ENCODE measurements around the gene TCEA2. TPM values are rescaled to one million over a fixed set of nuclear protein-coding genes. Genes with fewer than 3 reads are reported as not detected.

Gene TCEA2
- total and polyA plus RNA-seq, 2 of the 13 experiments (the other 11 are each of a cell fraction or from before 2014, with no cell fraction given) = 28.1 to 33.7 TPM

DNA sequence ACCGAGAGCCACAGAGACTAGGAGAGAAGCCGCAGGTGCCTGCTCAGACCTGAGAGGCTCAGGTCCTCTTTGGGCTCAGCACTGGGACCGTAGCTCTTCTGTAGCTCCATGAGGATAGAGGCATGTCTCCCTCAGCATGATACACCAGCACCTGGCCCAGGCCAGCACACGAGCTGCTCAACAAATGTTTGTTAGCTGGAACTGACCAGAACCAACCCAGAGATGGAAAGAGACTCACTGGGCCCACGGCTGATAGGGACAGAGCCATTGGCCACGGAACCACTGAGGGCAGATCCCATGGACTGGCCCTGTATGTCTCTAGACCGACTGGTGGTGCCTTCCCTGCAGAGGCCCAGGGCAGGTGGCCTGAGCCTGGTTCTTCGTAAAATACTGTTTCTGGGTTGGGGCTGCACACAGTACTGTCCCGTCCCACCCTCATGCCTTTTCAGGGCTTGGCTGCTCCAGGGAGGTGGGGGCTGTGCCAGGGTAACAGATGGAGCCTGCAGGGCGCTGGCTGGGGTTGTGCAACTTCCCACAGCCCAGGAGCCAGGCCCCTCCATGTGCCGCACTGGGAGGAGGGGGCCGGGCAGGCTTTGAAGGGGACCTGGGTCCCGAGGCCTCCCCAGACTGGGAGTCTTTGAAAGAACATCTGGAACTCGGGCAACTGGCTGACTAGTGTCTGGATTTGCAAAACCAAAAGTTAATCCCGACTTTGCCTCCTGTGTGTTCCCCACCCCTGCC lies 21.8 kb upstream of the TCEA2 start (continued):
- TF ChIP-seq ZNF234 (CRISPR knock-in tag; conservative IDR thresholded peaks at IDR 0.05) (no peak), ZNF292 (CRISPR knock-in tag; IDR thresholded peaks at IDR 0.05; ENCODE audit: borderline replicate concordance, low read depth) (peak; percentile 17; the same call in 1 of the 2 replicates), ZSCAN12 (CRISPR knock-in tag; IDR thresholded peaks at IDR 0.05) (0 out of 2 replicates have a peak, but pooled peaks have one; percentile 30), STAT5B (CRISPR knock-in tag; IDR thresholded peaks at IDR 0.05) (peak; percentile 38; the same call in 1 of the 2 replicates), TEF (CRISPR knock-in tag; IDR thresholded peaks at IDR 0.05) (no peak), ZFX (CRISPR knock-in tag; IDR thresholded peaks at IDR 0.05; ENCODE audit: low read depth) (peak; percentile 85), EP300 (IDR thresholded peaks at IDR 0.05; ENCODE audit: low read depth in 2 of 2, low read length in 2 of 2) (no peak; a peak in 1 of 4 replicates), EP300 (CRISPR knock-in tag; IDR thresholded peaks at IDR 0.05; ENCODE audit: borderline replicate concordance) (peak; percentile 68), NFKBIZ (CRISPR knock-in tag; IDR thresholded peaks at IDR 0.05) (peak; percentile 80; the same call in 1 of the 2 replicates), RBM22 (optimal IDR thresholded peaks at IDR 0.05; ENCODE audit: low read length) (peak; percentile 95), ZNF543 (CRISPR knock-in tag; IDR thresholded peaks at IDR 0.05) (0 out of 2 replicates have a peak, but pooled peaks have one; percentile 74), ZNF607 (CRISPR knock-in tag; IDR thresholded peaks at IDR 0.05; ENCODE audit: borderline replicate concordance) (0 out of 2 replicates have a peak, but pooled peaks have one; percentile 12), SKI (IDR thresholded peaks at IDR 0.05; ENCODE audit: partially characterized antibody) (no peak), ZBTB21 (CRISPR knock-in tag; IDR thresholded peaks at IDR 0.05) (peak; percentile 48; the same call in 1 of the 2 replicates), JUN (CRISPR knock-in tag; IDR thresholded peaks at IDR 0.05) (no peak), ZNF274 (CRISPR knock-in tag; IDR thresholded peaks at IDR 0.05) (no peak; the same call in none of the 2 replicates), ZNF230 (CRISPR knock-in tag; IDR thresholded peaks at IDR 0.05) (0 out of 2 replicates have a peak, but pooled peaks have one; percentile 70), ZMAT5 (CRISPR knock-in tag; IDR thresholded peaks at IDR 0.05; ENCODE audit: borderline replicate concordance, low read depth) (no peak)
- TF ChIP-seq, protein P1, sequence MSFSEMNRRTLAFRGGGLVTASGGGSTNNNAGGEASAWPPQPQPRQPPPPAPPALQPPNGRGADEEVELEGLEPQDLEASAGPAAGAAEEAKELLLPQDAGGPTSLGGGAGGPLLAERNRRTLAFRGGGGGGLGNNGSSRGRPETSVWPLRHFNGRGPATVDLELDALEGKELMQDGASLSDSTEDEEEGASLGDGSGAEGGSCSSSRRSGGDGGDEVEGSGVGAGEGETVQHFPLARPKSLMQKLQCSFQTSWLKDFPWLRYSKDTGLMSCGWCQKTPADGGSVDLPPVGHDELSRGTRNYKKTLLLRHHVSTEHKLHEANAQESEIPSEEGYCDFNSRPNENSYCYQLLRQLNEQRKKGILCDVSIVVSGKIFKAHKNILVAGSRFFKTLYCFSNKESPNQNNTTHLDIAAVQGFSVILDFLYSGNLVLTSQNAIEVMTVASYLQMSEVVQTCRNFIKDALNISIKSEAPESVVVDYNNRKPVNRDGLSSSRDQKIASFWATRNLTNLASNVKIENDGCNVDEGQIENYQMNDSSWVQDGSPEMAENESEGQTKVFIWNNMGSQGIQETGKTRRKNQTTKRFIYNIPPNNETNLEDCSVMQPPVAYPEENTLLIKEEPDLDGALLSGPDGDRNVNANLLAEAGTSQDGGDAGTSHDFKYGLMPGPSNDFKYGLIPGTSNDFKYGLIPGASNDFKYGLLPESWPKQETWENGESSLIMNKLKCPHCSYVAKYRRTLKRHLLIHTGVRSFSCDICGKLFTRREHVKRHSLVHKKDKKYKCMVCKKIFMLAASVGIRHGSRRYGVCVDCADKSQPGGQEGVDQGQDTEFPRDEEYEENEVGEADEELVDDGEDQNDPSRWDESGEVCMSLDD (CRISPR knock-in tag; IDR thresholded peaks at IDR 0.05; ENCODE audit: borderline replicate concordance) = peak; percentile 42; the same call in 1 of the 2 replicates
- TF ChIP-seq, protein P2, sequence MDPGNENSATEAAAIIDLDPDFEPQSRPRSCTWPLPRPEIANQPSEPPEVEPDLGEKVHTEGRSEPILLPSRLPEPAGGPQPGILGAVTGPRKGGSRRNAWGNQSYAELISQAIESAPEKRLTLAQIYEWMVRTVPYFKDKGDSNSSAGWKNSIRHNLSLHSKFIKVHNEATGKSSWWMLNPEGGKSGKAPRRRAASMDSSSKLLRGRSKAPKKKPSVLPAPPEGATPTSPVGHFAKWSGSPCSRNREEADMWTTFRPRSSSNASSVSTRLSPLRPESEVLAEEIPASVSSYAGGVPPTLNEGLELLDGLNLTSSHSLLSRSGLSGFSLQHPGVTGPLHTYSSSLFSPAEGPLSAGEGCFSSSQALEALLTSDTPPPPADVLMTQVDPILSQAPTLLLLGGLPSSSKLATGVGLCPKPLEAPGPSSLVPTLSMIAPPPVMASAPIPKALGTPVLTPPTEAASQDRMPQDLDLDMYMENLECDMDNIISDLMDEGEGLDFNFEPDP (CRISPR knock-in tag; conservative IDR thresholded peaks at IDR 0.05) = peak; percentile 94; the same call in 1 of the 2 replicates
- TF ChIP-seq, protein P3, sequence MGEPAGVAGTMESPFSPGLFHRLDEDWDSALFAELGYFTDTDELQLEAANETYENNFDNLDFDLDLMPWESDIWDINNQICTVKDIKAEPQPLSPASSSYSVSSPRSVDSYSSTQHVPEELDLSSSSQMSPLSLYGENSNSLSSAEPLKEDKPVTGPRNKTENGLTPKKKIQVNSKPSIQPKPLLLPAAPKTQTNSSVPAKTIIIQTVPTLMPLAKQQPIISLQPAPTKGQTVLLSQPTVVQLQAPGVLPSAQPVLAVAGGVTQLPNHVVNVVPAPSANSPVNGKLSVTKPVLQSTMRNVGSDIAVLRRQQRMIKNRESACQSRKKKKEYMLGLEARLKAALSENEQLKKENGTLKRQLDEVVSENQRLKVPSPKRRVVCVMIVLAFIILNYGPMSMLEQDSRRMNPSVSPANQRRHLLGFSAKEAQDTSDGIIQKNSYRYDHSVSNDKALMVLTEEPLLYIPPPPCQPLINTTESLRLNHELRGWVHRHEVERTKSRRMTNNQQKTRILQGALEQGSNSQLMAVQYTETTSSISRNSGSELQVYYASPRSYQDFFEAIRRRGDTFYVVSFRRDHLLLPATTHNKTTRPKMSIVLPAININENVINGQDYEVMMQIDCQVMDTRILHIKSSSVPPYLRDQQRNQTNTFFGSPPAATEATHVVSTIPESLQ (CRISPR knock-in tag; conservative IDR thresholded peaks at IDR 0.05) = no peak
